ENCODE measurements around the gene ZNF768.

DNA sequence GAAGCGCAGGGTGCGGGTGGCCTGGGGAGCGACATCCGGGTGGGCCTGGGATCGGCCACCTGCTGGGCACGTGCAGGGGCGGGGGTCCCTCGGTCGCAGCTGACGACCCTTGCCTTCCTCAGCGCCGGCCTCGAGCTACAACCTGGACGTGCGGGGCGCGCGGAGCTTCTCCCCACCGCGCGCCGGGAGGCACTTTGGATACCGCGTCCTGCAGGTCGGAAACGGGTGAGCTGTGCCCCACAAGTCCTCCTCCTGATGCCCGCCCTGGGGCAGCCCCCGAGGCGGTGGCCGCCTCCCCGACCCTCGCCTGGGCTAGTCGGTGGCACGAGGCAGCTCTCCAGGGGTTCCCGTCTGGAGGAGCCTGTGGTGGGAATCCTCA lies 52.3 kb downstream of the ZNF768 start:
- TF ChIP-seq CTCF (conservative IDR thresholded peaks at IDR 0.05 in 1 of 2, IDR thresholded peaks at IDR 0.05 in 1 of 2; ENCODE audit: low read depth in 1 of 2, low read length in 2 of 2), result no peak
- TF ChIP-seq EZH2 (IDR thresholded peaks at IDR 0.05; ENCODE audit: low read length, missing control alignments), result no peak
